HEK293T (cell line): ENCODE measurements around the gene PSMD2.

Source experiments
- CTCF ChIA-PET: fragments of 350-600 bp; formaldehyde crosslinking; extraction: SDS; loops from one replicate; lab custom pipeline; 2021; ENCODE audit warnings: antibody characterized with exemption, inconsistent platforms; lab: Yijun Ruan, JAX
- POLR2A ChIA-PET: fragments of 350-600 bp; formaldehyde crosslinking; extraction: SDS; loops from one replicate; lab custom pipeline; 2020; ENCODE audit warnings: antibody characterized with exemption, inconsistent platforms; lab: Yijun Ruan, JAX
- DNase-seq: peaks from one replicate; pipeline ENCODE4 v3.0.0; 2012; ENCODE audit warnings: mixed read lengths; ENCODE audit errors: extremely low spot score
- ARNT ChIP-seq: fragments of 450-650 bp; IDR thresholded peaks from 2 replicates; pipeline ENCODE4 v1.6.1; 2017; ENCODE audit warnings: mild to moderate bottlenecking
- BHLHE40 ChIP-seq: fragments of 450-650 bp; IDR thresholded peaks from 2 replicates; pipeline ENCODE4 v1.6.1; 2016; ENCODE audit warnings: mild to moderate bottlenecking, moderate library complexity, borderline replicate concordance
- CTBP1 ChIP-seq: fragments of 450-650 bp; IDR thresholded peaks from 2 replicates; pipeline ENCODE4 v1.6.1; 2016; ENCODE audit warnings: borderline replicate concordance
- ELF4 ChIP-seq: fragments of 450-650 bp; IDR thresholded peaks from 2 replicates; pipeline ENCODE4 v1.6.1; 2017; ENCODE audit warnings: antibody characterized with exemption
- FOXA1 ChIP-seq: fragments of 450-650 bp; IDR thresholded peaks from 2 replicates; pipeline ENCODE4 v1.6.1; 2016; ENCODE audit warnings: mild to moderate bottlenecking
- FOXK2 ChIP-seq: fragments of 450-650 bp; IDR thresholded peaks from 2 replicates; pipeline ENCODE4 v1.6.1; 2016; ENCODE audit warnings: mild to moderate bottlenecking
- FOXM1 ChIP-seq: fragments of 450-650 bp; IDR thresholded peaks from 2 replicates; pipeline ENCODE4 v1.6.1; 2017; ENCODE audit warnings: mild to moderate bottlenecking, borderline replicate concordance
- HDGF ChIP-seq: fragments of 450-650 bp; IDR thresholded peaks from 2 replicates; pipeline ENCODE4 v1.6.1; 2017; ENCODE audit warnings: antibody characterized with exemption, borderline replicate concordance
- L3MBTL2 ChIP-seq: fragments of 450-650 bp; conservative IDR thresholded peaks from 2 replicates; pipeline ENCODE4 v1.6.1; 2016; ENCODE audit warnings: mild to moderate bottlenecking
- LEF1 ChIP-seq: fragments of 450-650 bp; IDR thresholded peaks from 2 replicates; pipeline ENCODE4 v1.6.1; 2017; ENCODE audit warnings: mild to moderate bottlenecking, borderline replicate concordance
- NFRKB ChIP-seq: fragments of 450-650 bp; IDR thresholded peaks from 2 replicates; pipeline ENCODE4 v1.6.1; 2016; ENCODE audit warnings: mild to moderate bottlenecking, moderate library complexity
- PKNOX1 ChIP-seq: fragments of 450-650 bp; IDR thresholded peaks from 2 replicates; pipeline ENCODE4 v1.6.1; 2016
- SP1 ChIP-seq: fragments of 450-650 bp; IDR thresholded peaks from 2 replicates; pipeline ENCODE4 v1.6.1; 2017
- SUZ12 ChIP-seq: fragments of 450-650 bp; IDR thresholded peaks from 2 replicates; pipeline ENCODE4 v1.6.1; 2016; ENCODE audit warnings: mild to moderate bottlenecking
- TARDBP ChIP-seq: fragments of 450-650 bp; IDR thresholded peaks from 2 replicates; pipeline ENCODE4 v1.6.1; 2016
- ZNF384 ChIP-seq: fragments of 450-650 bp; IDR thresholded peaks from 2 replicates; pipeline ENCODE4 v1.6.1; 2016

The PSMD2 gene

GRCh38 chr3:184352897-184353545 is 54.0 kb downstream of the PSMD2 start:
- no peak for DNase-seq
- ChIA-PET POLR2A (no interaction called here), CTCF (interaction anchor here (1.4 kb wide), 1 partner anchor 18 kb away, joined by 4 read pairs; no protein-coding TSS in a partner anchor)
- TF ChIP-seq CTBP1 (no peak), SUZ12 (no peak), BHLHE40 (no peak), L3MBTL2 (no peak), ZNF384 (no peak), FOXM1 (no peak), ELF4 (no peak), ARNT (no peak), NFRKB (no peak), FOXK2 (no peak), SP1 (no peak), LEF1 (no peak), PKNOX1 (no peak), FOXA1 (no peak), HDGF (no peak), TARDBP (no peak)

GRCh38 chr3:184353546-184353941 is 54.5 kb downstream of the PSMD2 start:
- POLR2A ChIA-PET: no interaction called here

GRCh38 chr3:184354121-184354728 is 55.2 kb downstream of the PSMD2 start:
- peak; percentile 62 for DNase-seq
- TF ChIP-seq FOXA1 (no peak), SUZ12 (no peak), ELF4 (no peak), FOXK2 (no peak), LEF1 (no peak), ARNT (no peak), CTBP1 (no peak), NFRKB (no peak), L3MBTL2 (no peak), ZNF384 (no peak), HDGF (no peak), SP1 (no peak)
- ChIA-PET CTCF (interaction anchor here (0.7 kb wide), 1 partner anchor 17 kb away, joined by 3 read pairs; no protein-coding TSS in a partner anchor), POLR2A (no interaction called here)

More at GRCh38 chr3:184353546-184353941, 54.5 kb downstream of the PSMD2 start:
- no peak for TF ChIP-seq ARNT
- no peak for TF ChIP-seq BHLHE40
- CTCF ChIA-PET: interaction anchor here (1.4 kb wide), 1 partner anchor 18 kb away, joined by 4 read pairs; no protein-coding TSS in a partner anchor
- DNase-seq: no peak

GRCh38 chr3:184354754-184355153 is 55.7 kb downstream of the PSMD2 start:
- ChIA-PET CTCF (interaction anchor here (0.6 to 0.7 kb wide), 2 partner anchors 17 to 51 kb away, joined by 3 read pairs; no protein-coding TSS in a partner anchor), POLR2A (no interaction called here)
- DNase-seq: no peak
- TF ChIP-seq FOXK2 (no peak), L3MBTL2 (no peak), LEF1 (no peak), PKNOX1 (no peak), FOXA1 (no peak), ZNF384 (no peak), NFRKB (no peak)

- ChIA-PET POLR2A (no interaction called here), CTCF (interaction anchor here (0.6 to 0.7 kb wide), 2 partner anchors 16 to 52 kb away, joined by 3 read pairs; no protein-coding TSS in a partner anchor)
- TF ChIP-seq CTBP1 (no peak), FOXK2 (no peak), FOXA1 (no peak), TARDBP (no peak), NFRKB (no peak), BHLHE40 (no peak), L3MBTL2 (no peak), SP1 (no peak), SUZ12 (no peak), ELF4 (no peak), PKNOX1 (no peak), LEF1 (no peak), ARNT (no peak), FOXM1 (no peak), HDGF (no peak)
- no peak for DNase-seq
Observed at GRCh38 chr3:184355261-184356040, 56.4 kb downstream of the PSMD2 start.
